HG03097 (cell line): Measurements from ENCODE around the gene CKMT1A.

ENCODE experiments used
- ATAC-seq: cut with Tn5 transposase; IDR thresholded peaks from one replicate; pipeline ENCODE4 v1.9.1; 2021; ENCODE audit not compliant: unreplicated experiment, low FRiP score

The CKMT1A gene

DNA sequence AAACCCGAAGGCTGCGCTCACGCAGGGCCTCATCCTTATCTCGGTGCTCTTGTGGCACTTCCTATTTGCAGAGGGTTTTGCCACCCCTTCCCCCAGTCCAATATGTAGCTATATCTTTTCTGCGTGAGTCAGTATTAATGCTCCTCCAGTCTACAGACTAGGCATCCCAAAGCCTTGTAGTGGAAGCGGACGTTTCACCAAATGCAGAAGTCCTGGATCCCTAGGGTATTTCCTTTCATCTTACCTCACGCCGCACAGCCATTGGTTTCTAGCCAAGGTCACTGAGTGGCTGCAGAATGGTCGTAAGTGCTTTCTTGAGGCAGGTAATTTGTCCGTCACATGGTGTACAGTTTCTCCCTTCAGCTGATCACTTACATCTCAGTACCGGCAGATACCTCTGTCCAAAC lies 53.2 kb downstream of the CKMT1A start:
- peak; percentile 15 for ATAC-seq

DNA sequence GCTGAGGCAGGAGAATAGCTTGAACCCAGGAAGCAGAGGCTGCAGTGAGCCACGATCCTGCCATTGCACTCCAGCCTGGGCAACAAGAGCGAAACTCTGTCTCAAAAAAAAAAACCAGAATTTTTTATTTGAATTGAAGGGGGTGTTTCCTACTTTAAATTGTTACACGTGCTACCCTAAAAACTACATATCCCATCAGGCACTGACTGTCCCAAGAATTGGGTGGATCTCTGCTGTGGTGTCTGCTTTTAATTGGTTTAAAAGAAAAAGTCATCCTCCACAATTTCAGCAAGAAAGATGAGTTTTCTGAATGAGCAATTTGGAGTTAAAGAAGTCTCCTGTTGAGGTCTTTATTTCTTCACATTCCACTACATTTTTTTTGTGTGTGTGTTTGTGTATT lies 54.7 kb downstream of the CKMT1A start:
- no peak for ATAC-seq
